HEK293 (cell line): ENCODE data around the gene CFAP53.

Source experiments
- CTCF ChIP-seq: fragments of 450-650 bp; formaldehyde crosslinking; IDR thresholded peaks from 2 replicates; pipeline ENCODE4 v1.5.1; 2016; ENCODE audit warnings: missing biosample characterization, missing genetic modification characterization
- OVOL3 ChIP-seq: fragments of 450-650 bp; formaldehyde crosslinking; IDR thresholded peaks from 2 replicates; pipeline ENCODE4 v1.5.1; 2016; ENCODE audit warnings: missing biosample characterization, missing genetic modification characterization
- REST ChIP-seq: fragments of 450-650 bp; formaldehyde crosslinking; IDR thresholded peaks from 2 replicates; pipeline ENCODE4 v1.5.1; 2016; ENCODE audit warnings: missing biosample characterization, missing genetic modification characterization
- SP2 ChIP-seq: fragments of 450-650 bp; formaldehyde crosslinking; IDR thresholded peaks from 2 replicates; pipeline ENCODE4 v1.5.1; 2016; ENCODE audit warnings: missing biosample characterization, missing genetic modification characterization
- ZBTB10 ChIP-seq: fragments of 450-650 bp; formaldehyde crosslinking; IDR thresholded peaks from 2 replicates; pipeline ENCODE4 v1.5.1; 2016; ENCODE audit warnings: missing biosample characterization, missing genetic modification characterization
- ZNF239 ChIP-seq: fragments of 450-650 bp; formaldehyde crosslinking; IDR thresholded peaks from 2 replicates; pipeline ENCODE4 v1.5.1; 2016; ENCODE audit warnings: missing biosample characterization, missing genetic modification characterization
- ZNF292 ChIP-seq: fragments of 450-650 bp; formaldehyde crosslinking; IDR thresholded peaks from 2 replicates; pipeline ENCODE4 v1.5.1; 2016; ENCODE audit warnings: low read depth, missing biosample characterization, missing genetic modification characterization, borderline replicate concordance
- ZNF341 ChIP-seq: fragments of 450-650 bp; formaldehyde crosslinking; IDR thresholded peaks from 2 replicates; pipeline ENCODE4; 2016; ENCODE audit warnings: low read depth, missing biosample characterization, missing genetic modification characterization
- ZNF501 ChIP-seq: fragments of 450-650 bp; formaldehyde crosslinking; IDR thresholded peaks from 2 replicates; pipeline ENCODE4 v1.5.1; 2016; ENCODE audit warnings: missing biosample characterization, missing genetic modification characterization
- ZNF585B ChIP-seq: fragments of 450-650 bp; formaldehyde crosslinking; IDR thresholded peaks from 2 replicates; pipeline ENCODE4 v1.5.1; 2016; ENCODE audit warnings: missing biosample characterization, missing genetic modification characterization

GRCh38 chr18:50284255-50284885 is 18.1 kb upstream of the CFAP53 start:
- no peak for TF ChIP-seq ZNF341 (tag by site-specific recombination)
- TF ChIP-seq CTCF (tag by site-specific recombination): no peak
- TF ChIP-seq REST (tag by site-specific recombination): no peak
- TF ChIP-seq ZNF239 (tag by site-specific recombination): no peak
- TF ChIP-seq ZNF501: no peak
- TF ChIP-seq ZNF292 (tag by site-specific recombination): no peak
- TF ChIP-seq ZNF585B: no peak
- no peak for TF ChIP-seq SP2 (tag by site-specific recombination)
- TF ChIP-seq OVOL3: no peak
- no peak for TF ChIP-seq ZBTB10 (tag by site-specific recombination)
